ENCODE data around the gene SPINK2. TPM values are rescaled to one million over a fixed set of nuclear protein-coding genes. Genes with fewer than 3 reads are reported as not detected.
A peak's percentile ranks its signal among the peaks of the same experiment; 100 is the strongest.

Gene SPINK2, protein sequence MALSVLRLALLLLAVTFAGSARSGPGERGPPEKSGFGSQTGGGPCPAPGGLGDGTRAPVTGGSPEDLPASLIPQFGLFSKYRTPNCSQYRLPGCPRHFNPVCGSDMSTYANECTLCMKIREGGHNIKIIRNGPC
- total RNA-seq = 1 to 10 TPM in 2 of 4 donors, under 1 TPM in 1, not detected in 1; 0.76 to 1.5 (median 1.1) TPM

DNA sequence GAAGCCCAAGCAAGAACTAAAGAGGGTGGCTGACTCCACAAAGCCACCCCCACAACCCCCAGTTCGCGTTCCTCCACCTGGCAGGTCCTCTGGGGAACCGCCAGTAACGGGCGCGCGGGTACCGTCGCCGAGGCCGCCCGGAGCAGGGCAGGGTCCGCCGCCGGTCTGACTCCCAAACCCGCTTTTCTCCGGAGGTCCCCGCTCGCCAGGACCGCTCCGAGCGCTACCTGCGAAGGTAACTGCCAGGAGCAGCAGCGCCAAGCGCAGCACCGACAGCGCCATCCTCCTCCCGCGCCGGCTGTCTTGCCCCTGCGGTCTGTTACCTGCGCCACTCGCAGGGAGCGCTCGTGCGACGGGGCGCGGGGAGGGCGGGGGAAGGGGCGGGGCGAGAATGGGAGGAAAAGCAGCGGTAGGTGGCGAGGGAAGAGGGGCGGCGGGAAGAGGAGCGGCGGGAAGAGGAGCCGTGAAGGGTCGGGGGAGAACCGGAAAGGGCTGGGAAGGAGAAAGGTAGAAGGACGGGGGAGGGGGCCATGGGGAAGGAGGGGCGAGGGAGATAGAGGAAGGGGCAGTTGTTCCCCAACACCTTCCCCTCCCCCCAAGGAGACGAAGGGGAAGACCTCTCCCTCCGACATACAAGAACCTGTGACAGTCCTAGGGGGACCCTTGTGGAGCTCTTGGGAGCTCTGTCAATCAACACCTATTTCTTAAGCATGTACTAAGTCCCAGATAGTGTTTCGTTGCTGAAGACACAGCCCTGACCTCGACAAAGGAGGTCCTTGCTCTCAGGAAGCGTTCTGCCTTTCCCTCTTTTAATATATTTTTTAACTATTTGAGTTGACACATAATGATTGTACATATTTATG lies at the start of gene SPINK2:
Gene SPINK2 (minus strand): TSS at position 321 of the 863 bp plus-strand sequence. CDS start 39 bp downstream, at position 282.
- no peak for DNase-seq
- 1 to 5% methylated on average over 13 to 35 of the region's 58 CpGs for WGBS, 2 donors
- H3K4me3 ChIP-seq = peak within 1 kb of the TSS; percentile 27 to 70 (median 42)
- H3K9me3 ChIP-seq = no peaks in the 10 kb centered on the region
- peaks cover 0 to 35% (median 0%) of the 10 kb centered on the region in 4 donors for H3K27me3 ChIP-seq
- peaks cover 4 to 17% (median 5%) of the 10 kb centered on the region in 3 donors for H3K4me1 ChIP-seq
- H3K27ac ChIP-seq = no peak within 1 kb of the TSS
- no peaks in the 10 kb centered on the region for H3K36me3 ChIP-seq
- no peak for TF ChIP-seq POLR2A (IDR thresholded peaks at IDR 0.05)
- TF ChIP-seq, protein P1, sequence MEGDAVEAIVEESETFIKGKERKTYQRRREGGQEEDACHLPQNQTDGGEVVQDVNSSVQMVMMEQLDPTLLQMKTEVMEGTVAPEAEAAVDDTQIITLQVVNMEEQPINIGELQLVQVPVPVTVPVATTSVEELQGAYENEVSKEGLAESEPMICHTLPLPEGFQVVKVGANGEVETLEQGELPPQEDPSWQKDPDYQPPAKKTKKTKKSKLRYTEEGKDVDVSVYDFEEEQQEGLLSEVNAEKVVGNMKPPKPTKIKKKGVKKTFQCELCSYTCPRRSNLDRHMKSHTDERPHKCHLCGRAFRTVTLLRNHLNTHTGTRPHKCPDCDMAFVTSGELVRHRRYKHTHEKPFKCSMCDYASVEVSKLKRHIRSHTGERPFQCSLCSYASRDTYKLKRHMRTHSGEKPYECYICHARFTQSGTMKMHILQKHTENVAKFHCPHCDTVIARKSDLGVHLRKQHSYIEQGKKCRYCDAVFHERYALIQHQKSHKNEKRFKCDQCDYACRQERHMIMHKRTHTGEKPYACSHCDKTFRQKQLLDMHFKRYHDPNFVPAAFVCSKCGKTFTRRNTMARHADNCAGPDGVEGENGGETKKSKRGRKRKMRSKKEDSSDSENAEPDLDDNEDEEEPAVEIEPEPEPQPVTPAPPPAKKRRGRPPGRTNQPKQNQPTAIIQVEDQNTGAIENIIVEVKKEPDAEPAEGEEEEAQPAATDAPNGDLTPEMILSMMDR (IDR thresholded peaks at IDR 0.05) = no peak
- intact Hi-C loops (cut with DNase I) = no loop called here

DNA sequence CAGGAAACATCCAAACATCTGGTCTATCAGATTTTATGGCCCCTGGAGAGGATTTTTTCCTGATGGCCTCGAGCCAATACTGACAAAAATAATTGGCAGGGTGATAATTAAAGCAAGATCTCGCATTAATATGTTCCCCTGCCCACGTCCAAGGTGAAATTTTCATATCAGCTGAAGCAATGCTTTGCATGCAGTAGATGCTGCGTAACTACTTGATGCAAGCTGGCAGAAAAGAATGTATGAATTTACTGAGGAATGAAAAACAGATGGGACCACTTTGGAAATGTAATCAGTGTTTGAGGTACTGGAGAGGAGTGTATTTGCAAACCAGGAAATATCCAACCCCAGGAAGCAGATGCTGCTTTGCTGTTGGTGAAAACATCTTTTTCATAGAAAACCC lies 49.4 kb upstream of the SPINK2 start:
- Histone ChIP-seq H3K27me3 (no peaks in the 10 kb centered on the region), H3K36me3 (no peaks in the 10 kb centered on the region), H3K4me3 (no peak overlapping the region), H3K4me1 (peaks cover 0 to 10% (median 0%) of the 10 kb centered on the region in 3 donors), H3K27ac (no peak overlapping the region), H3K9me3 (no peaks in the 10 kb centered on the region)
- DNase-seq = no peak
- intact Hi-C loops (cut with DNase I) = no loop called here
- no peak for TF ChIP-seq POLR2A (IDR thresholded peaks at IDR 0.05)
- TF ChIP-seq, protein P1 (IDR thresholded peaks at IDR 0.05) = no peak
- 30 to 34% methylated on average over 4 of the region's 4 CpGs for WGBS, 2 donors

DNA sequence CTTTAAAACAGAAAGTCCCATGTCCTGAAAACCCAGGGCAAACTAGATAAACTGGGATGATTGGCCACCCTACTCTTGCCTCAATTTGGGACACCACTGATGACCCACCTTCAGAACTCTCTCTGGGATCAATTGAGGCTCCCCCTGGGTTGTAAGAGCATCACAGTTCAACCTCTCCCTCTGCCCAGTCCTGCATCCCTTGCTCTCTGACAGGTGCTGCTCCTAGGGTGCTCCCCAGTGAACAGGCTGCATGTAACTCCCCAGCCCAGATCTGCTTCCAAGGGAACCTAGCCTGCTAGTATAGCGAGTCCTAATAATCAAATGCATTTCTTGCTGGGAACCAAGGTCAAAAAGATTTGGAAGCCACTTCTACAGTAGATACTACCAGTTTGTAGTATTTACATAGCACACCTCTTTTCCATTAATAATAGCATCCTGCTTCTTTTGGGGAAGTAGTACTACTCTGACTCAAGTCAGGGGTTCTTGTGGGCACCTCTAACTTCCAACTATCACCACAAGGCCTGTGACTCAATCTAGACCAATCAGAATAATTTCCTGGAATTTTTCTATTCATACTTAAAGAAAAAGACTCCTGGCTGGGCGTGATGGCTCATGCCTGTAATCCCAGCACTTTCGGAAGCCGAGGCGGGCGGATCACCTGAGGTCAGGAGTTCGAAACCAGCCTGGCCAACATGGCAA lies 42.1 kb upstream of the SPINK2 start:
- Histone ChIP-seq H3K4me3 (no peak overlapping the region), H3K27me3 (no peaks in the 10 kb centered on the region), H3K4me1 (no peaks in the 10 kb centered on the region), H3K36me3 (no peaks in the 10 kb centered on the region), H3K27ac (no peak overlapping the region), H3K9me3 (no peaks in the 10 kb centered on the region)
- 63 to 72% methylated on average over 3 to 7 of the region's 7 CpGs for WGBS, 2 donors
- TF ChIP-seq, protein P1 (IDR thresholded peaks at IDR 0.05) = no peak
- TF ChIP-seq POLR2A (IDR thresholded peaks at IDR 0.05) = no peak
- intact Hi-C loops (cut with DNase I) = no loop called here
- no peak for DNase-seq

DNA sequence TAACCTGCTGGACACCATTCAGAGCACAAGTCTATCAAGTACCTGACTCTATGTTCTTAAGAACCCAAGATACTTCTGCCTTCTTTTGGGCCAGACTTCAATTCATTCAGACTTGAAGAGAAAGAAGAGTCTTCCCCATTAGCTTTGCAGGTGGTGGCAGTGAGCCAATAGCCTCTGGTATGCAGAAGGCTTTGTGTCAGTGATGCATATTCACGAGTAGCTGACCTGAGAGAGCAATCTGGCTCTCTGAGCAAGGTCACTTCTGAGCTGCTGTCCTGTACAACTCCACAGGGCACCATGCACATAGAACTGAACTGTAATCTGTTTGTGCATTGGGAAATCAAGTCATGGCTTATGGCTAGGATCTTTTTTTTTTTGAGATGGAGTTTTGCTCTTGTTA lies 39.9 kb upstream of the SPINK2 start:
- H3K36me3 ChIP-seq = no peaks in the 10 kb centered on the region
- H3K27me3 ChIP-seq = peaks cover 0 to 7% (median 0%) of the 10 kb centered on the region in 4 donors
- H3K4me1 ChIP-seq = no peaks in the 10 kb centered on the region
- intact Hi-C loops (cut with DNase I) = no loop called here
- H3K9me3 ChIP-seq = no peaks in the 10 kb centered on the region
- H3K4me3 ChIP-seq = no peak overlapping the region
- no peak overlapping the region for H3K27ac ChIP-seq
- TF ChIP-seq POLR2A (IDR thresholded peaks at IDR 0.05) = no peak
- TF ChIP-seq, protein P1 (IDR thresholded peaks at IDR 0.05) = no peak
- 9 to 10% methylated on average over 1 of the region's 1 CpG for WGBS, 2 donors
- DNase-seq = no peak

DNA sequence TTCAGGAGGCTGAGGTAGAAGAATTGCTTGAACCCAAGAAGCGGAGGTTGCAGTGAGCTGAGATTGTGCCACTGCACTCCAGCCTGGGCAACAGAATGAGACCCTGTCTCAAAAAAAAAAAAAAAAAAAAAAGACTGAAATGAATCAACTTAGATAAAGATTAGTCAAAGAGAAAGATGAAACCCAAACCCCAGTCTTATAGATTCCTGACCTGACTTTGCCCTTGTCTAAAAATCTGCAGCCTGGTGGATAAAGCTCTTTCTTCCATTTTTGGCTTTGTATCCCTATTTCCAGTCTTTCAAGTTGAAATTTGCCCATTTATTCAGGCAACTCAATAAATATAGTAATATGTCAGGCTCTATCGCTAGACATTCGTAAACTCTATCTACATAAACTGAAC lies 39.3 kb upstream of the SPINK2 start:
- TF ChIP-seq, protein P1 (IDR thresholded peaks at IDR 0.05) = no peak
- no peak for TF ChIP-seq POLR2A (IDR thresholded peaks at IDR 0.05)
- intact Hi-C loops (cut with DNase I) = no loop called here
- Histone ChIP-seq H3K9me3 (no peaks in the 10 kb centered on the region), H3K4me3 (no peak overlapping the region), H3K27ac (no peak overlapping the region), H3K27me3 (peaks cover 0 to 7% (median 0%) of the 10 kb centered on the region in 4 donors), H3K4me1 (no peaks in the 10 kb centered on the region), H3K36me3 (no peaks in the 10 kb centered on the region)
- 75 to 79% methylated on average over 2 to 3 of the region's 3 CpGs for WGBS, 2 donors
- no peak for DNase-seq

Measured in esophagus squamous epithelium (tissue), 5 donors.